GM12878 (cell line): ENCODE results near the gene COL4A4. TPM values are rescaled to one million over a fixed set of nuclear protein-coding genes. Genes with fewer than 3 reads are reported as not detected.

ENCODE experiments used
- ATAC-seq: fragments of 200-7000 bp; cut with Tn5 transposase; 3 replicates; pipeline ENCODE4 v1.9.1; 2020; ENCODE audit warnings: mild to moderate bottlenecking, moderate library complexity
- BruUV-seq: library from RNA; stranded (reverse); fragments of 400-500 nt; replicated peaks from 2 replicates; lab custom pipeline; 2021; lab: Mats Ljungman, UMichigan
- CTCF ChIA-PET: fragments of 300-600 bp; sonication (Branson Sonifier 250); formaldehyde crosslinking; extraction: SDS; loops from one replicate; lab custom pipeline; 2021; ENCODE audit warnings: inconsistent platforms; lab: Yijun Ruan, JAX
- POLR2A ChIA-PET: fragments of 350-600 bp; formaldehyde crosslinking; extraction: SDS; loops from one replicate; lab custom pipeline; 2021; ENCODE audit warnings: inconsistent platforms; lab: Charles Lee
- RAD21 ChIA-PET: fragments of 300-600 bp; sonication (Branson Sonifier 250); formaldehyde crosslinking; loops from one replicate; lab custom pipeline; 2023; ENCODE audit warnings: antibody characterized with exemption; ENCODE audit not compliant: unreplicated experiment; lab: Charles Lee
- SMC1A ChIA-PET: fragments of 300-600 bp; sonication (Branson Sonifier 250); formaldehyde crosslinking; loops from one replicate; lab custom pipeline; 2023; ENCODE audit not compliant: unreplicated experiment, uncharacterized antibody; lab: Charles Lee
- DNase-seq: peaks from one replicate; pipeline ENCODE4 v3.0.0-alpha.2; 2011; ENCODE audit warnings: low read depth, low spot score
- FAIRE-seq: peaks from 3 replicates; lab custom pipeline; 2011; peaks lifted over from hg19 to GRCh38; lab: Jason Lieb, UNC
- H2AFZ ChIP-seq: 2 replicates; pipeline ENCODE4 v1.6.0; 2011; ENCODE audit warnings: low read depth, low read length, control low read depth; ENCODE audit not compliant: control insufficient read depth
- H3K27ac ChIP-seq: 2 replicates; pipeline ENCODE4 v1.5.1; 2011; ENCODE audit warnings: control low read depth; ENCODE audit not compliant: control insufficient read depth, insufficient read depth
- H3K27me3 ChIP-seq, 2 experiments: replicated peaks in 1 of 2; 2 replicates each; pipeline versions ENCODE4 v1.6.0 to v1.6.1; 2011; ENCODE audit warnings: low read length in 1 of 2; ENCODE audit not compliant: control insufficient read depth in 2 of 2, insufficient read depth in 2 of 2
- H3K36me3 ChIP-seq, 2 experiments: 2 replicates each; pipeline ENCODE4 v1.5.1; 2011; ENCODE audit warnings: low read length in 1 of 2; ENCODE audit not compliant: control insufficient read depth in 2 of 2, insufficient read depth in 2 of 2
- H3K4me1 ChIP-seq: 2 replicates; pipeline ENCODE4 v1.6.1; 2011; ENCODE audit warnings: mild to moderate bottlenecking, low read length, moderate library complexity, mixed read lengths; ENCODE audit not compliant: control insufficient read depth, insufficient read depth
- H3K4me2 ChIP-seq: 2 replicates; pipeline ENCODE4 v1.6.0; 2011; ENCODE audit warnings: control low read depth; ENCODE audit not compliant: control insufficient read depth, insufficient read depth
- H3K4me3 ChIP-seq: fragments of 200-600 bp; sonication (generic); 2 replicates; pipeline ENCODE4 v1.5.1; 2016
- H3K79me2 ChIP-seq: 2 replicates; pipeline ENCODE4 v1.6.0; 2011; ENCODE audit warnings: low read length; ENCODE audit not compliant: control insufficient read depth, insufficient read depth
- H3K9ac ChIP-seq: 2 replicates; pipeline ENCODE4 v1.8.0; 2011; ENCODE audit warnings: low read length, control low read depth, mixed read lengths; ENCODE audit not compliant: control insufficient read depth, insufficient read depth
- H3K9me3 ChIP-seq: replicated peaks from 3 replicates; pipeline ENCODE4 v1.5.1; 2011; ENCODE audit warnings: mild to moderate bottlenecking, low read length; ENCODE audit not compliant: control insufficient read depth, insufficient read depth
- H4K20me1 ChIP-seq: 2 replicates; pipeline ENCODE4 v1.6.0; 2011; ENCODE audit not compliant: control insufficient read depth, insufficient read depth
- ATF7 ChIP-seq: fragments of 450-650 bp; IDR thresholded peaks from 2 replicates; pipeline ENCODE4 v1.6.1; 2016; ENCODE audit warnings: low read depth, mild to moderate bottlenecking
- CEBPZ ChIP-seq: fragments of 150-350 bp; IDR thresholded peaks from 2 replicates; pipeline ENCODE4 v1.6.1; 2016; ENCODE audit warnings: low read depth, low read length
- CREB1 ChIP-seq: IDR thresholded peaks from 2 replicates; pipeline ENCODE4 v1.6.1; 2012; ENCODE audit warnings: low read depth, mild to moderate bottlenecking, inconsistent platforms
- CTCF ChIP-seq, 3 experiments: IDR thresholded peaks in 2 of 3; conservative IDR thresholded peaks in 1 of 3; 2 replicates each; pipeline ENCODE4 v1.5.1; 2011; ENCODE audit warnings: low read depth in 3 of 3, low read length in 3 of 3, mild to moderate bottlenecking in 3 of 3, control low read depth in 2 of 3, moderate library complexity in 2 of 3, inconsistent platforms in 1 of 3, mixed read lengths in 1 of 3; ENCODE audit not compliant: control insufficient read depth in 2 of 3, insufficient read depth in 1 of 3; ENCODE audit errors: extremely low read depth in 1 of 3
- EED ChIP-seq: sonication (generic); IDR thresholded peaks from 2 replicates; pipeline ENCODE4 v1.6.1; 2016; ENCODE audit warnings: antibody characterized with exemption, low read depth
- JUNB ChIP-seq: IDR thresholded peaks from 2 replicates; pipeline ENCODE4 v1.6.1; 2016; ENCODE audit warnings: antibody characterized with exemption, mild to moderate bottlenecking
- RAD51 ChIP-seq: fragments of 450-650 bp; IDR thresholded peaks from 2 replicates; pipeline ENCODE4 v1.6.1; 2016; ENCODE audit warnings: moderate library complexity, mild to moderate bottlenecking, inconsistent platforms
- SMARCA5 ChIP-seq: fragments of 450-650 bp; IDR thresholded peaks from 2 replicates; pipeline ENCODE4 v1.6.1; 2017; ENCODE audit warnings: mild to moderate bottlenecking
- SMC3 ChIP-seq: IDR thresholded peaks from 2 replicates; pipeline ENCODE4 v1.6.1; 2011; ENCODE audit warnings: low read length, improper control_type of control experiment, borderline replicate concordance
- WGBS: methylation state at CpG from one replicate; pipeline ENCODE4 v1.1.6; 2016; ENCODE audit warnings: low lambda C conversion rate; ENCODE audit not compliant: insufficient replicate concordance, insufficient coverage; ENCODE audit errors: missing lambda C conversion rate; 5-methylcytosine and 5-hydroxymethylcytosine counted together
- in situ Hi-C: fragments of 300-500 bp; cut with MboI; formaldehyde crosslinking; loops from 9 replicates; pipeline ENCODE4 v1.14.3; 2018; ENCODE audit warnings: mixed read lengths
- intact Hi-C: fragments of 100-400 bp; cut with micrococcal nuclease; formaldehyde crosslinking; loops from one replicate; pipeline ENCODE4 v1.14.2; 2022; ENCODE audit not compliant: unreplicated experiment
- polyA plus RNA-seq, 11 experiments: library from polyadenylated mRNA; depleted of rRNA in 4 of 11; unstranded in 6 of 11; stranded (reverse) in 5 of 11; fragments of >200 nt; fragmentation: Nextera tagmentation in 4 of 11; fragmentation: Illumina TruSeq in 1 of 11; extraction: Ambion mirVana in 4 of 11; extraction: Trizol in 1 of 11; gene quantifications; 1 replicate in 1 of 11; 2 replicates in 10 of 11; pipeline versions ENCODE4 v1.2.1 to v1.2.3, GENCODE V29; 2011 to 2016; ENCODE audit warnings: inconsistent platforms in 2 of 11, missing spikeins in 2 of 11, low read depth in 1 of 11
- total RNA-seq, 4 experiments: library from RNA; depleted of rRNA in 3 of 4; stranded (reverse); fragments of >200 nt in 3 of 4; fragmentation: Illumina TruSeq in 1 of 4; extraction: Trizol in 1 of 4; gene quantifications; 2 replicates each; pipeline versions ENCODE4 v1.2.1 to v1.2.3, GENCODE V29; 2013 to 2021

COL4A4 gene
- total and polyA plus RNA-seq, 10 of the 15 experiments (the other 5 are each of a cell fraction or from before 2014, with no cell fraction given) = 0.19 to 4.0 (median 2.1) TPM

GRCh38 chr2:227013881-227014280 lies 150.1 kb downstream of the COL4A4 start:
- H3K4me1 ChIP-seq = no peaks in the 10 kb centered on the region
- H3K36me3 ChIP-seq = no peaks in the 10 kb centered on the region
- H3K27ac ChIP-seq = no peak overlapping the region
- no peak overlapping the region for H3K4me3 ChIP-seq
- no peak overlapping the region for H2AFZ ChIP-seq
- RAD21 ChIA-PET = no interaction called here
- 93% methylated on average over 8 of the region's 8 CpGs for WGBS
- ATAC-seq (no peak), DNase-seq (no peak)
- no peaks in the 10 kb centered on the region for H3K27me3 ChIP-seq
- H3K9me3 ChIP-seq = no peaks in the 10 kb centered on the region
- no TSS peak for BruUV-seq
- in situ Hi-C loops (no loop called here), intact Hi-C loops (no loop called here)
- no peak overlapping the region for H3K4me2 ChIP-seq
- TF ChIP-seq CREB1 (no peak), JUNB (no peak), EED (no peak), RAD51 (no peak), CTCF (IDR thresholded peaks at IDR 0.05 in 2 of 3, conservative IDR thresholded peaks at IDR 0.05 in 1 of 3; ENCODE audit: control insufficient read depth in 2 of 3, extremely low read depth in 1 of 3, insufficient read depth in 1 of 3, low read depth in 3 of 3, low read length in 3 of 3) (no peak), ATF7 (no peak), SMARCA5 (no peak), CEBPZ (no peak), SMC3 (no peak)
- TF ChIP-seq, all 136 proteins: peak for 0
- no peak overlapping the region for H3K9ac ChIP-seq
- SMC1A ChIA-PET = no interaction called here
- H4K20me1 ChIP-seq = no peaks in the 10 kb centered on the region
- CTCF ChIA-PET = no interaction called here
- no peaks in the 10 kb centered on the region for H3K79me2 ChIP-seq
- POLR2A ChIA-PET = no interaction called here
- no peak for FAIRE-seq
